Measurements from ENCODE around the gene RNASE12.
"Not testable (repeated sequence)": the region's sequence is repeated elsewhere in the genome, so short reads cannot be mapped to it uniquely, and the experiment has no call there.

RNASE12 gene

DNA sequence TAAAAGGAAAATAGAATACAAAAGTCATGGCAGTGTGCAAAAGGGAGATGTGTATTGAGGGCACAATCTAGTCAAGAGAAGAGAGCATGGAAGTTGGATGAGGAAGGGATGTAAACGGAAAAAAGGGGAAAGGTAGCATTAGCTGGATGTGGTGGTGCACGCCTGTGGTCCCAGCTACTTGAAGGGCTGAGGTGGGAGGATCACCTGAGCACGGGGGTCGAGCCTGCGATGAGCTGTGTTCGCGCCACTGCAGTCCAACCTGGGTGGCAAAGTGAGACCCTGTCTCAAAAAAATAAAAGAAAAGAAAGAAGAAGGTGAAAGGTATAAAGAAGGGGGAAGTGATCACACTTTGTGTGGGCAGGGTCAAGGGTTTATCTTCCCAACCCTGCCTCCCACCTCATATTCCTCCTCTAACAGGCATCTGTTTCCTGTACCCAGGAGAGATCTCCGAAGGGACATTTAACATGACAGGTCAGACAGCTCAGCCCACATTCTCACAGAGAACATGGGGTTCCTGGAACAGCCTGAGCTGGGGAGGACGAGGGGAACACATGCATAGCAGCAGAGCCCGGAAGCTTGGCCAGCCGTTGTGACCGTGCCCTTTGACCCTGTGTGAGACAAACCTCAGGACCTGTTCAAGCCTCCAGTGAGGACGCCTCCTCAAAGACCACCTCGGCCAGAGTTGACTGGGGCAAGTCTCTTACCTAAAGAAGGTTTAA is 12.2 kb downstream of the RNASE12 start:
- no peak for TF ChIP-seq ZNF274 (IDR thresholded peaks at IDR 0.05; ENCODE audit: low read depth, low read length)
- H3K4me3 ChIP-seq (ENCODE audit: low read length), result no peak overlapping the region

- H3K4me3 ChIP-seq (ENCODE audit: low read length), result no peak overlapping the region
- no peak for TF ChIP-seq ZNF274 (IDR thresholded peaks at IDR 0.05; ENCODE audit: low read depth, low read length)
These were observed 12.9 kb downstream of the RNASE12 start for GRCh38 chr14:20578325-20578724.

- H3K4me3 ChIP-seq (ENCODE audit: low read length), result not testable (repeated sequence)
These were observed 18.7 kb downstream of the RNASE12 start for GRCh38 chr14:20572382-20572990.

- H3K4me3 ChIP-seq (ENCODE audit: low read length), result not testable (repeated sequence)
These were observed 20.5 kb downstream of the RNASE12 start for GRCh38 chr14:20570720-20571119.

DNA sequence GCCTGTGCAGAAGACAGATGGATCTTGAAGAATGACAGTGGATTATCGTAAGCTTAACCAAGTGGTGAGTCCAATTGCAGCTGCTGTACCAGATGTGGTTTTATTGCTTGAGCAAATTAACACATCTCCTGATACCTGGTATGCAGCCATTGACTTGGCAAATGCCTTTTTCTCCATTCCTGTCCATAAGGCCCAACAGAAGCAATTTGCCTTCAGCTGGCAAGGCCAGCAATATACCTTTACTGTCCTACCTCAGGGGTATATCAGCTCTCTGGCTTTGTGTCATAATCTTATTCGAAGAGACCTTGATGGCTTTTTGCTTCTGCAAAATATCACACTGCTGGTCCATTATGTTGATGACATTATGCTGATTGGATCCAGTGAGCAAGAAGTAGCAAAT is 21.3 kb downstream of the RNASE12 start:
- not testable (repeated sequence) for H3K4me3 ChIP-seq (ENCODE audit: low read length)

- no peak for TF ChIP-seq ZNF274 (IDR thresholded peaks at IDR 0.05; ENCODE audit: low read depth, low read length)
- H3K4me3 ChIP-seq (ENCODE audit: low read length), result no peak overlapping the region
These were observed 22.1 kb downstream of the RNASE12 start for GRCh38 chr14:20569066-20569465.

DNA sequence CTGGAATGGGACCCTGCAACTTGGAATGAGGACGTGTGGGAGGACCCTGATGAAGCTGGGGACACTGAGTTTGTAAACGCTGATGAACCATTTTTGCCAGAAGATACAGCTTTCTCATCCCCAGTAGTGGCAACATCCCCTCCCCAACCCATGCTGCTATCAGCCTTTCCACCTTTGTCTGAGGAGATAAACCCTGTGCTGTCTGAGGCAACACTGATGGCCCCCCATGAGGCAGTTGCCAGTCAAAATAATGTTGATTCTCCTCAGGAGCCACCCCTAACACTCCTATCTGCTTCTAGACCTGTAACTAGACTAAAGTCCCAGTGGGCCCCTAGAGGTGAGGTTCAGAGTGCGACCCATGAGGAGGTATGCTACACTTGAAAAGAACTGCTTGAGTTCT is 22.8 kb downstream of the RNASE12 start:
- no peak for TF ChIP-seq ZNF274 (IDR thresholded peaks at IDR 0.05; ENCODE audit: low read depth, low read length)

DNA sequence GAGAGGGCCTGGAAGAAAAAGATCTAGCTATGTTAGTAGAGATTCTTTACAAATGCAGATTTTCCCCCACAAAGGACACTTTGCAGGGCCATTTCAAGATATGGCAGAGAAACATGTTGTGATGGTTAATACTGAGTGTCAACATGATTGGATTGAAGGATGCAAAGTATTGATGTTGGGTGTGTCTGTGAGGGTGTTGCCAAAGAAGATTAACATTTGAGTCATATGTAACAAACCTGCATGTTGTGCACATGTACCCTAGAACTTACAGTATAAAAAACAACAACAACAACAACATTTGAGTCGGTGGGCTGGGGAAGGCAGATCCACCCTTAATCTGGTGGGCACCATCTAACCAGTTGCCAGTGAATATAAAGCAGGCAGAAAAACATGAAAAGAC is 24.0 kb downstream of the RNASE12 start:
- not testable (repeated sequence) for H3K4me3 ChIP-seq (ENCODE audit: low read length)

More for the DNA sequence above, 22.8 kb downstream of the RNASE12 start:
- H3K4me3 ChIP-seq (ENCODE audit: low read length), result no peak overlapping the region

- TF ChIP-seq ZNF274 (IDR thresholded peaks at IDR 0.05; ENCODE audit: low read depth, low read length), result no peak
- H3K4me3 ChIP-seq (ENCODE audit: low read length), result no peak overlapping the region
These were observed 26.6 kb downstream of the RNASE12 start for GRCh38 chr14:20564501-20564997.

GRCh38 chr14:20563971-20564370 is 27.2 kb downstream of the RNASE12 start:
- no peak for TF ChIP-seq ZNF274 (IDR thresholded peaks at IDR 0.05; ENCODE audit: low read depth, low read length)
- no peak overlapping the region for H3K4me3 ChIP-seq (ENCODE audit: low read length)

DNA sequence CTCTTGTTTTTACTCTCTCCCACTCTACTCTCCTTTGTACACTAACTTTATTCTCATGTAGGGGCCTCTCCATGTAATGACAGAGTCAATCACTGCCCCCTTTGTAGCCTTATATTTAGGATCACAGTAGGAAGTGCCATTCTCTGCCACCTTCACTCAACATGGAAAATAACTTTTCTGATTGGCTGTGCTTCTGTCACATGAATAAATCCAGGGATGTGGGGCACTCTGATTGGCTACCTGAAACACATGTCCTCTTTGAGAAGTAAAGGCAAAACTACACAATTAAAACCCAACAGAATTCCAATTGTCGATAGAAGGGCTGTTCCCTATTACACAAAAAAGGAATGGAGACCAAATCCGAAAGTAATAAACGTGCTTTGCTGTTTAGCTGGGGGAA is 30.2 kb downstream of the RNASE12 start, which contains the start of gene RNASE9:
RNASE9 (minus strand) TSS at position 87 of the 400 bp plus-strand sequence.
- no peak within 1 kb of the TSS for H3K4me3 ChIP-seq (ENCODE audit: low read length)

GRCh38 chr14:20559461-20559904 is 31.7 kb downstream of the RNASE12 start:
- TF ChIP-seq ZNF274 (IDR thresholded peaks at IDR 0.05; ENCODE audit: low read depth, low read length), result no peak
- H3K4me3 ChIP-seq (ENCODE audit: low read length), result no peak overlapping the region

More for the DNA sequence above, 30.2 kb downstream of the RNASE12 start, which contains the start of gene RNASE9:
- TF ChIP-seq ZNF274 (IDR thresholded peaks at IDR 0.05; ENCODE audit: low read depth, low read length), result no peak

DNA sequence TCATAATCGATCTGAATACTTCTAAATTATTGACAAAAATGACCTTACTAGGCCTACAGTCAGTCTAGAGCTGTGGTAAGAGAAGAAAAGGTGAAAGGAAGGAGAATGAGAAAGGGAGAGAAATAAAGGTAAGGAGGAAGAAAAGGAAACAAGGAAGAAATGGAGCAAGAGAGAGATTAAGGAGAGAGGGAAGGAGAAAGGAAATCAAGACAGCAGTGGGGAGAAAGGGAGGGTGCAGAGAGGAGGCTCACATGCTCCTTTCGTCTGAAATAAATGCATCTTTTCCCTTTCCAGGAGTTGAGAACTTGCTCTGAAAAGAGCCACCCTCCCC is 34.0 kb downstream of the RNASE12 start:
- no peak for TF ChIP-seq ZNF274 (IDR thresholded peaks at IDR 0.05; ENCODE audit: low read depth, low read length)
- no peak overlapping the region for H3K4me3 ChIP-seq (ENCODE audit: low read length)

GRCh38 chr14:20556500-20557211 is 34.5 kb downstream of the RNASE12 start:
- no peak for TF ChIP-seq ZNF274 (IDR thresholded peaks at IDR 0.05; ENCODE audit: low read depth, low read length)
- H3K4me3 ChIP-seq (ENCODE audit: low read length), result no peak overlapping the region

GRCh38 chr14:20555845-20556244 is 35.3 kb downstream of the RNASE12 start:
- no peak for TF ChIP-seq ZNF274 (IDR thresholded peaks at IDR 0.05; ENCODE audit: low read depth, low read length)
- H3K4me3 ChIP-seq (ENCODE audit: low read length), result no peak overlapping the region
